Measurements from ENCODE around the gene APBA2.

- TF ChIP-seq CTCF (IDR thresholded peaks at IDR 0.05) (no peak), POLR2A (IDR thresholded peaks at IDR 0.05) (no peak)
Measured at GRCh38 chr15:29139072-29139471, 253.3 kb downstream of the APBA2 start.

All from heart left ventricle (tissue), 13 donors.